Lower leg skin (tissue), 3 donors: ENCODE data around the gene ZC3H4.

Experiments used
- POLR2A ChIP-seq, 2 donors: fragments of 450-650 bp; IDR thresholded peaks; one replicate each; pipeline ENCODE4 v1.6.1; 2016 to 2017; ENCODE audit warnings: antibody characterized with exemption in 2 of 2, mild to moderate bottlenecking in 1 of 2, moderate library complexity in 1 of 2
- TF ChIP-seq, protein P1 (sequence below), 3 donors: fragments of 450-650 bp; IDR thresholded peaks; one replicate each; pipeline ENCODE4 v1.5.1; 2016; ENCODE audit warnings: antibody characterized with exemption in 3 of 3, mild to moderate bottlenecking in 3 of 3, moderate library complexity in 2 of 3

GRCh38 chr19:47099576-47100050 is 14.0 kb downstream of the ZC3H4 start:
- TF ChIP-seq, protein P1, sequence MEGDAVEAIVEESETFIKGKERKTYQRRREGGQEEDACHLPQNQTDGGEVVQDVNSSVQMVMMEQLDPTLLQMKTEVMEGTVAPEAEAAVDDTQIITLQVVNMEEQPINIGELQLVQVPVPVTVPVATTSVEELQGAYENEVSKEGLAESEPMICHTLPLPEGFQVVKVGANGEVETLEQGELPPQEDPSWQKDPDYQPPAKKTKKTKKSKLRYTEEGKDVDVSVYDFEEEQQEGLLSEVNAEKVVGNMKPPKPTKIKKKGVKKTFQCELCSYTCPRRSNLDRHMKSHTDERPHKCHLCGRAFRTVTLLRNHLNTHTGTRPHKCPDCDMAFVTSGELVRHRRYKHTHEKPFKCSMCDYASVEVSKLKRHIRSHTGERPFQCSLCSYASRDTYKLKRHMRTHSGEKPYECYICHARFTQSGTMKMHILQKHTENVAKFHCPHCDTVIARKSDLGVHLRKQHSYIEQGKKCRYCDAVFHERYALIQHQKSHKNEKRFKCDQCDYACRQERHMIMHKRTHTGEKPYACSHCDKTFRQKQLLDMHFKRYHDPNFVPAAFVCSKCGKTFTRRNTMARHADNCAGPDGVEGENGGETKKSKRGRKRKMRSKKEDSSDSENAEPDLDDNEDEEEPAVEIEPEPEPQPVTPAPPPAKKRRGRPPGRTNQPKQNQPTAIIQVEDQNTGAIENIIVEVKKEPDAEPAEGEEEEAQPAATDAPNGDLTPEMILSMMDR (IDR thresholded peaks at IDR 0.05) = no peak
- no peak for TF ChIP-seq POLR2A (IDR thresholded peaks at IDR 0.05)
